ENCODE results near the gene ZNF407. TPM values are rescaled to one million over a fixed set of nuclear protein-coding genes. Genes with fewer than 3 reads are reported as not detected.
A peak's percentile ranks its signal among the peaks of the same experiment; 100 is the strongest.

ZNF407 gene
- total RNA-seq, 5 donors from 2014 or later (not counting 1 experiment from before 2014, with no cell fraction given): 22.9 to 37.4 (median 24.4) TPM

DNA sequence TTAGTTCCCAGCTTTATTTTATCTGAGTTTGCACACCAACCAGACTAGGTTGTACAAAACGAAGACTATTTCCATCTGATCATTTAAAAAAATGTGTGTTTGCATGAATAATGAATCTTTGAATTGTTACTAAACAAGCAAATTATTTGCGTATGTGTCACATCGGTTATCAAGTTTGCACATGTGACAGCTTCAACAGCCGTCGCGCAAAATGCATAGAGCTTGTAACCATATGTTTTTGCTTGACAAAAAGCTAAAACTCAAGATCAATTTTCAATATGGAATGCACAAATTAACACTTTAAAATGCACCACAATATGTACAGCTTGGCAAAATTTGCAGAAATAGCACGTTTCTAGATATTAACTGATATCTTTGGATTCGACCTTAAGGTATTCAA is 427.2 kb downstream of the ZNF407 start:
- DNase-seq (no peak), ATAC-seq (replicated peaks in 1 of 4) (no peak)
- ChIA-PET POLR2A (interaction anchor here in 1 of 2 donors (0.8 kb wide), 1 partner anchor 19 kb away, joined by 3 read pairs; no protein-coding TSS in a partner anchor), CTCF (no interaction called here)
- Histone ChIP-seq H3K4me1 (ENCODE audit: control insufficient read depth in 1 of 2, extremely low read depth in 1 of 2, insufficient read depth in 2 of 2, low read length in 2 of 2) (peaks cover 4 to 6% of the 10 kb centered on the region in 2 experiments), H3K36me3 (ENCODE audit: control insufficient read depth in 2 of 2, extremely low read depth in 1 of 2, insufficient read depth in 1 of 2, low read length in 1 of 2) (no peaks in the 10 kb centered on the region), H3K27ac (ENCODE audit: low read length) (no peak overlapping the region), H3K4me3 (ENCODE audit: control insufficient read depth in 1 of 2, extremely low read depth in 1 of 2, low read length in 1 of 2) (no peak overlapping the region), H3K27me3 (replicated peaks in 1 of 2; ENCODE audit: control insufficient read depth in 2 of 2, extremely low read depth in 1 of 2, insufficient read depth in 2 of 2, low read length in 1 of 2) (no peaks in the 10 kb centered on the region), H3K9me3 (no peaks in the 10 kb centered on the region)
- Mint-ChIP-seq H3K27me3 (no peaks in the 10 kb centered on the region), H3K4me3 (no peak overlapping the region), H3K27ac (no peak overlapping the region), H3K9me3 (peaks cover 0 to 7% (median 2%) of the 10 kb centered on the region in 3 donors), H3K4me1 (peaks cover 17 to 18% (median 17%) of the 10 kb centered on the region in 3 donors), H3K36me3 (peaks cover 12% of the 10 kb centered on the region)
- 100% methylated on average over 5 of the region's 8 CpGs for WGBS (ENCODE audit: insufficient coverage)

- H3K4me3 Mint-ChIP-seq: no peak overlapping the region
- no peaks in the 10 kb centered on the region for H3K9me3 ChIP-seq
- WGBS (ENCODE audit: insufficient coverage): no CpG with 5 or more reads among the region's 2 CpGs
- no peaks in the 10 kb centered on the region for H3K27me3 ChIP-seq (replicated peaks in 1 of 2; ENCODE audit: control insufficient read depth in 2 of 2, extremely low read depth in 1 of 2, insufficient read depth in 2 of 2, low read length in 1 of 2)
- no peak overlapping the region for H3K27ac ChIP-seq (ENCODE audit: low read length)
- H3K27ac Mint-ChIP-seq: no peak overlapping the region
- CTCF ChIA-PET: interaction anchor here in 1 of 2 donors (0.7 kb wide), 1 partner anchor 364 kb away, joined by 3 read pairs; no protein-coding TSS in a partner anchor
- peaks cover 12% of the 10 kb centered on the region for H3K36me3 Mint-ChIP-seq
- H3K27me3 Mint-ChIP-seq: no peaks in the 10 kb centered on the region
- DNase-seq (no peak), ATAC-seq (replicated peaks in 1 of 4) (no peak)
- H3K9me3 Mint-ChIP-seq: peaks cover 0 to 7% (median 2%) of the 10 kb centered on the region in 3 donors
- H3K4me1 Mint-ChIP-seq: peaks cover 19 to 23% (median 20%) of the 10 kb centered on the region in 3 donors
- H3K36me3 ChIP-seq (ENCODE audit: control insufficient read depth in 2 of 2, extremely low read depth in 1 of 2, insufficient read depth in 1 of 2, low read length in 1 of 2): no peaks in the 10 kb centered on the region
- H3K4me1 ChIP-seq (ENCODE audit: control insufficient read depth in 1 of 2, extremely low read depth in 1 of 2, insufficient read depth in 2 of 2, low read length in 2 of 2): peaks cover 4 to 8% of the 10 kb centered on the region in 2 experiments
- POLR2A ChIA-PET: interaction anchor here in 1 of 2 donors (0.6 kb wide), 1 partner anchor 233 kb away, joined by 4 read pairs; no protein-coding TSS in a partner anchor
- H3K4me3 ChIP-seq (ENCODE audit: control insufficient read depth in 1 of 2, extremely low read depth in 1 of 2, low read length in 1 of 2): no peak overlapping the region
These were observed 427.9 kb downstream of the ZNF407 start for GRCh38 chr18:75025573-75025972.

- ChIA-PET CTCF (no interaction called here), POLR2A (interaction anchor here in 1 of 2 donors (0.6 kb wide), 1 partner anchor 101 kb away, joined by 3 read pairs; no protein-coding TSS in a partner anchor)
- peaks cover 9% of the 10 kb centered on the region for H3K36me3 Mint-ChIP-seq
These were observed 431.8 kb downstream of the ZNF407 start for GRCh38 chr18:75029481-75029880.

GRCh38 chr18:75031717-75032317 is 434.1 kb downstream of the ZNF407 start:
- 100% methylated on average over 4 of the region's 11 CpGs for WGBS (ENCODE audit: insufficient coverage)
- ChIA-PET POLR2A (no interaction called here), CTCF (no interaction called here)
- no peaks in the 10 kb centered on the region for H3K36me3 ChIP-seq (ENCODE audit: control insufficient read depth in 2 of 2, extremely low read depth in 1 of 2, insufficient read depth in 1 of 2, low read length in 1 of 2)
- ATAC-seq (replicated peaks in 1 of 4) (no peak), DNase-seq (no peak)
- peaks cover 4 to 11% of the 10 kb centered on the region in 2 experiments for H3K4me1 ChIP-seq (ENCODE audit: control insufficient read depth in 1 of 2, extremely low read depth in 1 of 2, insufficient read depth in 2 of 2, low read length in 2 of 2)
- no peak overlapping the region for H3K4me3 Mint-ChIP-seq
- peaks cover 15 to 20% (median 15%) of the 10 kb centered on the region in 3 donors for H3K4me1 Mint-ChIP-seq
- no peaks in the 10 kb centered on the region for H3K27me3 Mint-ChIP-seq
- no peaks in the 10 kb centered on the region for H3K9me3 ChIP-seq
- peaks cover 7% of the 10 kb centered on the region for H3K36me3 Mint-ChIP-seq
- no peak overlapping the region for H3K4me3 ChIP-seq (ENCODE audit: control insufficient read depth in 1 of 2, extremely low read depth in 1 of 2, low read length in 1 of 2)
- H3K27ac Mint-ChIP-seq: no peak overlapping the region
- H3K27me3 ChIP-seq (replicated peaks in 1 of 2; ENCODE audit: control insufficient read depth in 2 of 2, extremely low read depth in 1 of 2, insufficient read depth in 2 of 2, low read length in 1 of 2): no peaks in the 10 kb centered on the region
- H3K9me3 Mint-ChIP-seq: peaks cover 0 to 7% (median 2%) of the 10 kb centered on the region in 3 donors
- H3K27ac ChIP-seq (ENCODE audit: low read length): no peak overlapping the region

More at GRCh38 chr18:75029481-75029880, 431.8 kb downstream of the ZNF407 start:
- 40% methylated on average over 14 of the region's 16 CpGs for WGBS (ENCODE audit: insufficient coverage)
- Histone ChIP-seq H3K4me3 (ENCODE audit: control insufficient read depth in 1 of 2, extremely low read depth in 1 of 2, low read length in 1 of 2) (no peak overlapping the region), H3K4me1 (ENCODE audit: control insufficient read depth in 1 of 2, extremely low read depth in 1 of 2, insufficient read depth in 2 of 2, low read length in 2 of 2) (peaks cover 4 to 11% of the 10 kb centered on the region in 2 experiments), H3K9me3 (no peaks in the 10 kb centered on the region), H3K27ac (ENCODE audit: low read length) (no peak overlapping the region), H3K27me3 (replicated peaks in 1 of 2; ENCODE audit: control insufficient read depth in 2 of 2, extremely low read depth in 1 of 2, insufficient read depth in 2 of 2, low read length in 1 of 2) (no peaks in the 10 kb centered on the region), H3K36me3 (ENCODE audit: control insufficient read depth in 2 of 2, extremely low read depth in 1 of 2, insufficient read depth in 1 of 2, low read length in 1 of 2) (no peaks in the 10 kb centered on the region)
- Mint-ChIP-seq H3K9me3 (peaks cover 0 to 7% (median 2%) of the 10 kb centered on the region in 3 donors), H3K4me1 (peaks cover 15 to 28% (median 22%) of the 10 kb centered on the region in 3 donors), H3K4me3 (peak overlapping the region in 1 of 3 donors; percentile 58), H3K27ac (peak overlapping the region; percentile 63 to 81), H3K27me3 (no peaks in the 10 kb centered on the region)
- ATAC-seq (replicated peaks in 1 of 4) (peak; percentile 64 to 87 (median 80)), DNase-seq (peak in 31 of 35 experiments; percentile 6 to 72 (median 29))

GRCh38 chr18:75033516-75033915 is 435.8 kb downstream of the ZNF407 start:
- no peaks in the 10 kb centered on the region for H3K9me3 ChIP-seq
- ChIA-PET POLR2A (no interaction called here), CTCF (interaction anchor here in 1 of 2 donors (0.5 kb wide), 1 partner anchor 147 kb away, joined by 10 read pairs; no protein-coding TSS in a partner anchor)
- peaks cover 15 to 20% (median 15%) of the 10 kb centered on the region in 3 donors for H3K4me1 Mint-ChIP-seq
- no peak overlapping the region for H3K4me3 Mint-ChIP-seq
- H3K9me3 Mint-ChIP-seq: peaks cover 0 to 7% (median 2%) of the 10 kb centered on the region in 3 donors
- H3K4me3 ChIP-seq (ENCODE audit: control insufficient read depth in 1 of 2, extremely low read depth in 1 of 2, low read length in 1 of 2): no peak overlapping the region
- ATAC-seq (replicated peaks in 1 of 4): no peak
- no peak overlapping the region for H3K27ac Mint-ChIP-seq
- peaks cover 4 to 11% of the 10 kb centered on the region in 2 experiments for H3K4me1 ChIP-seq (ENCODE audit: control insufficient read depth in 1 of 2, extremely low read depth in 1 of 2, insufficient read depth in 2 of 2, low read length in 2 of 2)
- DNase-seq: no peak
- 100% methylated on average over 1 of the region's 7 CpGs for WGBS (ENCODE audit: insufficient coverage)
- peaks cover 0 to 4% of the 10 kb centered on the region in 2 donors for H3K36me3 ChIP-seq (ENCODE audit: control insufficient read depth in 2 of 2, extremely low read depth in 1 of 2, insufficient read depth in 1 of 2, low read length in 1 of 2)
- no peaks in the 10 kb centered on the region for H3K27me3 Mint-ChIP-seq
- H3K27ac ChIP-seq (ENCODE audit: low read length): no peak overlapping the region
- H3K36me3 Mint-ChIP-seq: peaks cover 5% of the 10 kb centered on the region
- H3K27me3 ChIP-seq (replicated peaks in 1 of 2; ENCODE audit: control insufficient read depth in 2 of 2, extremely low read depth in 1 of 2, insufficient read depth in 2 of 2, low read length in 1 of 2): no peaks in the 10 kb centered on the region

- H3K9me3 Mint-ChIP-seq: no peaks in the 10 kb centered on the region
- Histone ChIP-seq H3K27me3 (replicated peaks in 1 of 2; ENCODE audit: control insufficient read depth in 2 of 2, extremely low read depth in 1 of 2, insufficient read depth in 2 of 2, low read length in 1 of 2) (no peaks in the 10 kb centered on the region), H3K27ac (ENCODE audit: low read length) (no peak overlapping the region), H3K4me3 (ENCODE audit: control insufficient read depth in 1 of 2, extremely low read depth in 1 of 2, low read length in 1 of 2) (no peak overlapping the region), H3K36me3 (ENCODE audit: control insufficient read depth in 2 of 2, extremely low read depth in 1 of 2, insufficient read depth in 1 of 2, low read length in 1 of 2) (peaks cover 0 to 4% of the 10 kb centered on the region in 2 donors), H3K9me3 (no peaks in the 10 kb centered on the region), H3K4me1 (ENCODE audit: control insufficient read depth in 1 of 2, extremely low read depth in 1 of 2, insufficient read depth in 2 of 2, low read length in 2 of 2) (peaks cover 0 to 5% of the 10 kb centered on the region in 2 experiments)
- ChIA-PET POLR2A (no interaction called here), CTCF (no interaction called here)
- no peak for ATAC-seq (replicated peaks in 1 of 4)
- H3K36me3 Mint-ChIP-seq: peaks cover 8% of the 10 kb centered on the region
- H3K27ac Mint-ChIP-seq: no peak overlapping the region
- no peak for DNase-seq
- peaks cover 1 to 9% (median 5%) of the 10 kb centered on the region in 3 donors for H3K4me1 Mint-ChIP-seq
- no peaks in the 10 kb centered on the region for H3K27me3 Mint-ChIP-seq
- H3K4me3 Mint-ChIP-seq: no peak overlapping the region
- whole genome bisulfite sequencing (ENCODE audit: insufficient coverage): 100% methylated on average over 2 of the region's 3 CpGs
These were observed 437.3 kb downstream of the ZNF407 start for GRCh38 chr18:75034937-75035336.
